HepG2 (cell line): ENCODE measurements around the gene MYH10. TPM values are rescaled to one million over a fixed set of nuclear protein-coding genes. Genes with fewer than 3 reads are reported as not detected.

Experiments used
- ATAC-seq: fragments of 200-7000 bp; cut with Tn5 transposase; 3 replicates; pipeline ENCODE4 v1.9.1; 2020; ENCODE audit warnings: mild to moderate bottlenecking, moderate library complexity
- BruUV-seq: library from RNA; stranded (reverse); fragments of 400-500 nt; replicated peaks from 2 replicates; lab custom pipeline; 2021; lab: Mats Ljungman, UMichigan
- CTCF ChIA-PET: fragments of 300-600 bp; formaldehyde crosslinking; extraction: SDS; loops from one replicate; lab custom pipeline; 2021; ENCODE audit warnings: low total read pairs, inconsistent platforms, low intra/inter-chr PET ratio; lab: Yijun Ruan, JAX
- POLR2A ChIA-PET: fragments of 350-600 bp; sonication (Branson Sonifier 250); formaldehyde crosslinking; loops from one replicate; lab custom pipeline; 2020; ENCODE audit warnings: antibody characterized with exemption, inconsistent platforms; lab: Yijun Ruan, JAX
- DNase-seq: peaks from one replicate; pipeline ENCODE4 v3.0.0-alpha.2; 2015; ENCODE audit warnings: low spot score
- FAIRE-seq: peaks from 3 replicates; lab custom pipeline; 2011; peaks lifted over from hg19 to GRCh38; lab: Jason Lieb, UNC
- H2AFZ ChIP-seq: one replicate; pipeline ENCODE4 v1.6.1; 2011; ENCODE audit warnings: low read length, inconsistent platforms
- H3K27ac ChIP-seq: fragments of 300-600 bp; 3 replicates; pipeline ENCODE4 v1.8.0; 2011; ENCODE audit warnings: mixed run types, mild to moderate bottlenecking, mixed read lengths, low read length, inconsistent platforms; ENCODE audit not compliant: insufficient read depth; ENCODE audit errors: extremely low read length
- H3K27me3 ChIP-seq, 2 experiments: fragments of 200-600 bp in 1 of 2; 2 replicates in 1 of 2; 3 replicates in 1 of 2; pipeline versions ENCODE4 v1.6.0 to v1.8.0; 2011; ENCODE audit warnings: low read length in 2 of 2, mild to moderate bottlenecking in 2 of 2, moderate library complexity in 2 of 2, inconsistent platforms in 1 of 2; ENCODE audit not compliant: insufficient read depth in 2 of 2, control insufficient read depth in 1 of 2
- H3K36me3 ChIP-seq, 2 experiments: fragments of 200-600 bp in 1 of 2; replicated peaks in 1 of 2; 2 replicates in 1 of 2; 3 replicates in 1 of 2; pipeline versions ENCODE4 v1.5.1 to v1.8.0; 2011; ENCODE audit warnings: low read length in 2 of 2, inconsistent platforms in 1 of 2; ENCODE audit not compliant: insufficient read depth in 2 of 2, control insufficient read depth in 1 of 2
- H3K4me1 ChIP-seq: 2 replicates; pipeline ENCODE4 v1.5.1; 2012; ENCODE audit warnings: low read length, inconsistent platforms; ENCODE audit not compliant: insufficient read depth
- H3K4me2 ChIP-seq: 2 replicates; pipeline ENCODE4 v1.6.0; 2011; ENCODE audit warnings: low read depth, low read length, inconsistent platforms
- H3K4me3 ChIP-seq, 3 experiments: fragments of 200-600 bp in 1 of 3; sonication (generic), shearing (Covaris generic) in 1 of 3; replicated peaks in 1 of 3; 2 replicates each; pipeline ENCODE4 v1.5.1; 2011 to 2016; ENCODE audit warnings: low read length in 3 of 3, inconsistent platforms in 2 of 3, low read depth in 2 of 3, mild to moderate bottlenecking in 2 of 3, control low read depth in 1 of 3, mixed read lengths in 1 of 3; ENCODE audit not compliant: insufficient read depth in 1 of 3
- H3K79me2 ChIP-seq: one replicate; pipeline ENCODE4 v1.6.1; 2011; ENCODE audit warnings: low read length, inconsistent platforms; ENCODE audit not compliant: insufficient read depth
- H3K9ac ChIP-seq: 2 replicates; pipeline ENCODE4 v1.6.0; 2011; ENCODE audit warnings: mild to moderate bottlenecking, low read depth, low read length, inconsistent platforms; ENCODE audit not compliant: insufficient read depth
- H3K9me3 ChIP-seq: 2 replicates; pipeline ENCODE4 v1.5.1; 2012; ENCODE audit warnings: mild to moderate bottlenecking, low read length
- H4K20me1 ChIP-seq: 2 replicates; pipeline ENCODE4 v1.6.0; 2011; ENCODE audit warnings: inconsistent platforms, mild to moderate bottlenecking, low read length, moderate library complexity; ENCODE audit not compliant: insufficient read depth
- E2F1 ChIP-seq: sonication (generic); formaldehyde crosslinking; IDR thresholded peaks from 2 replicates; pipeline ENCODE4 v1.5.0; 2020; ENCODE audit warnings: missing genetic modification reagents
- KDM6A ChIP-seq: IDR thresholded peaks from 2 replicates; pipeline ENCODE4 v1.6.1; 2016; ENCODE audit warnings: low read depth
- PRDM4 ChIP-seq: sonication (generic); formaldehyde crosslinking; IDR thresholded peaks from 2 replicates; pipeline ENCODE4 v1.9.0; 2021; ENCODE audit warnings: missing genetic modification reagents, borderline replicate concordance
- REPIN1 ChIP-seq: sonication (generic); formaldehyde crosslinking; IDR thresholded peaks from 2 replicates; pipeline ENCODE4 v1.8.0; 2022; ENCODE audit warnings: missing genetic modification reagents, low read depth, mild to moderate bottlenecking, borderline replicate concordance
- ZFP82 ChIP-seq: sonication (generic); formaldehyde crosslinking; IDR thresholded peaks from 2 replicates; pipeline ENCODE4 v1.5.1; 2020; ENCODE audit warnings: mild to moderate bottlenecking, missing genetic modification reagents, borderline replicate concordance
- ZNF615 ChIP-seq: sonication (generic); formaldehyde crosslinking; IDR thresholded peaks from 2 replicates; pipeline ENCODE4 v1.5.0; 2020; ENCODE audit warnings: mild to moderate bottlenecking, missing genetic modification reagents, borderline replicate concordance
- WGBS: methylation state at CpG from one replicate; pipeline ENCODE4 v1.1.6; 2017; ENCODE audit warnings: low lambda C conversion rate; 5-methylcytosine and 5-hydroxymethylcytosine counted together
- in situ Hi-C: cut with HindIII; loops from 2 replicates; pipeline ENCODE4 v1.10.0; 2017; ENCODE audit warnings: low pct_unique_long_range_greater_than_20kb; ENCODE audit not compliant: extremely low pct_ligation_motif_present
- intact Hi-C: fragments of 100-400 bp; cut with micrococcal nuclease; formaldehyde crosslinking; loops from one replicate; pipeline ENCODE4 v1.10.0; 2022; ENCODE audit not compliant: unreplicated experiment
- polyA plus RNA-seq, 8 experiments: library from polyadenylated mRNA; depleted of rRNA in 3 of 8; stranded (reverse) in 7 of 8; unstranded in 1 of 8; fragments of >200 nt; fragmentation: Illumina TruSeq in 4 of 8; extraction: Trizol in 4 of 8; gene quantifications; 2 replicates each; pipeline versions ENCODE4 v1.2.1 to v1.2.3, GENCODE V29; 2011 to 2016; ENCODE audit warnings: low read depth in 4 of 8, missing spikeins in 1 of 8, mixed read lengths in 1 of 8; ENCODE audit not compliant: insufficient read depth in 1 of 8
- total RNA-seq, 5 experiments: library from RNA; depleted of rRNA; stranded (reverse); fragments of >200 nt; fragmentation: Illumina TruSeq; extraction: Trizol; gene quantifications; 2 replicates each; pipeline ENCODE4 v1.2.3, GENCODE V29; 2016; ENCODE audit warnings: low read depth in 1 of 5
- TF ChIP-seq, protein P1 (sequence below): sonication (generic); formaldehyde crosslinking; conservative IDR thresholded peaks from 2 replicates; pipeline ENCODE4 v1.8.0; 2022; ENCODE audit warnings: low read depth, missing genetic modification reagents
- TF ChIP-seq, protein P2 (sequence below): IDR thresholded peaks from 2 replicates; pipeline ENCODE4 v1.6.1; 2016; ENCODE audit warnings: control low read depth

MYH10 gene
- total and polyA plus RNA-seq, 2 of the 13 experiments (the other 11 are each of a cell fraction or from before 2014, with no cell fraction given), result 43.4 to 68.6 TPM

- TF ChIP-seq, protein P1, sequence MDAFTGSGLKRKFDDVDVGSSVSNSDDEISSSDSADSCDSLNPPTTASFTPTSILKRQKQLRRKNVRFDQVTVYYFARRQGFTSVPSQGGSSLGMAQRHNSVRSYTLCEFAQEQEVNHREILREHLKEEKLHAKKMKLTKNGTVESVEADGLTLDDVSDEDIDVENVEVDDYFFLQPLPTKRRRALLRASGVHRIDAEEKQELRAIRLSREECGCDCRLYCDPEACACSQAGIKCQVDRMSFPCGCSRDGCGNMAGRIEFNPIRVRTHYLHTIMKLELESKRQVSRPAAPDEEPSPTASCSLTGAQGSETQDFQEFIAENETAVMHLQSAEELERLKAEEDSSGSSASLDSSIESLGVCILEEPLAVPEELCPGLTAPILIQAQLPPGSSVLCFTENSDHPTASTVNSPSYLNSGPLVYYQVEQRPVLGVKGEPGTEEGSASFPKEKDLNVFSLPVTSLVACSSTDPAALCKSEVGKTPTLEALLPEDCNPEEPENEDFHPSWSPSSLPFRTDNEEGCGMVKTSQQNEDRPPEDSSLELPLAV (CRISPR knock-in tag), result no peak
- no peak for TF ChIP-seq KDM6A (CRISPR knock-in tag)
- no peak for TF ChIP-seq ZNF615
- TF ChIP-seq PRDM4, result no peak
- TF ChIP-seq REPIN1, result no peak
- TF ChIP-seq, protein P2, sequence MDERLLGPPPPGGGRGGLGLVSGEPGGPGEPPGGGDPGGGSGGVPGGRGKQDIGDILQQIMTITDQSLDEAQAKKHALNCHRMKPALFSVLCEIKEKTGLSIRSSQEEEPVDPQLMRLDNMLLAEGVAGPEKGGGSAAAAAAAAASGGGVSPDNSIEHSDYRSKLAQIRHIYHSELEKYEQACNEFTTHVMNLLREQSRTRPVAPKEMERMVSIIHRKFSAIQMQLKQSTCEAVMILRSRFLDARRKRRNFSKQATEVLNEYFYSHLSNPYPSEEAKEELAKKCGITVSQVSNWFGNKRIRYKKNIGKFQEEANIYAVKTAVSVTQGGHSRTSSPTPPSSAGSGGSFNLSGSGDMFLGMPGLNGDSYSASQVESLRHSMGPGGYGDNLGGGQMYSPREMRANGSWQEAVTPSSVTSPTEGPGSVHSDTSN (CRISPR knock-in tag), result no peak
Observed at GRCh38 chr17:8438441-8438840, 192.1 kb downstream of the MYH10 start (continued).

DNA sequence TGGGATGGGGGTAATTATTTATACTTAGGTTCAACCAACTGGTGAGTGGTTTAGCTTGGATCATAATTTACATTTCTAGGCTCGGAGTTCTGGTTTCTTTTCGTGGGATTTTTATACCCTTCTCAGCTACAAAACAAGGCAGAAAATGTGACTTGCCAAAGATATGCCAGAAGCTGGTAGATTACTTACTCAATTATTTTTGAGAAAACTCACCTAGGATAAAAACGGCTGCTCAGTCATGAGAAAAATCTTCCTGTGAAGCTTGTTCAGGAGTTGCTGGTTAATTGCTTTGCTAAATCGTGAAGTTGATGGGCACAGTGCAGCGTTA lies 193.7 kb downstream of the MYH10 start:
- Histone ChIP-seq H3K4me1 (peaks cover 48% of the 10 kb centered on the region), H2AFZ (no peak overlapping the region), H3K9me3 (no peaks in the 10 kb centered on the region), H3K36me3 (peaks cover 0 to 13% of the 10 kb centered on the region in 2 experiments; a peak in 2 of 5 replicates), H3K4me2 (peak overlapping the region; percentile 73), H4K20me1 (peaks cover 25% of the 10 kb centered on the region), H3K4me3 (peak overlapping the region; percentile 92 to 99 (median 97)), H3K79me2 (peaks cover 58% of the 10 kb centered on the region), H3K9ac (peak overlapping the region; percentile 99), H3K27me3 (no peaks in the 10 kb centered on the region; a peak in 1 of 5 replicates), H3K27ac (peak overlapping the region; percentile 93)
- FAIRE-seq, result no peak
- ChIA-PET POLR2A (interaction anchor here (1.1 to 2.1 kb wide), 3 partner anchors 10 to 53 kb away, joined by 4 to 10 read pairs (median 5); no protein-coding TSS in a partner anchor), CTCF (no interaction called here)
- no peak for ATAC-seq
- intact Hi-C loops, result loop anchor here (10.0 kb wide), 1 partner anchor 52 kb away; the partner anchor contains the start of gene RPL26
- in situ Hi-C loops, result no loop called here
- 0 out of 2 replicates have a peak, but pooled peaks have one; percentile 2 for TF ChIP-seq E2F1 (CRISPR knock-in tag)
- no peak for TF ChIP-seq ZFP82 (CRISPR knock-in tag)
- no peak for DNase-seq
- WGBS, result 0% methylated on average over 5 of the region's 5 CpGs
- TSS peak; percentile 56 for BruUV-seq
